Limb (tissue), 2 donors: Measurements from ENCODE around the gene NADSYN1.

Source experiments
- DNase-seq, 2 donors: peaks; one replicate each; pipeline ENCODE4 v3.0.0-alpha.2; 2016; ENCODE audit errors: extremely low spot score in 2 of 2

Gene NADSYN1

GRCh38 chr11:71473793-71474080 is 20.7 kb downstream of the NADSYN1 start:
- DNase-seq, result no peak

DNA sequence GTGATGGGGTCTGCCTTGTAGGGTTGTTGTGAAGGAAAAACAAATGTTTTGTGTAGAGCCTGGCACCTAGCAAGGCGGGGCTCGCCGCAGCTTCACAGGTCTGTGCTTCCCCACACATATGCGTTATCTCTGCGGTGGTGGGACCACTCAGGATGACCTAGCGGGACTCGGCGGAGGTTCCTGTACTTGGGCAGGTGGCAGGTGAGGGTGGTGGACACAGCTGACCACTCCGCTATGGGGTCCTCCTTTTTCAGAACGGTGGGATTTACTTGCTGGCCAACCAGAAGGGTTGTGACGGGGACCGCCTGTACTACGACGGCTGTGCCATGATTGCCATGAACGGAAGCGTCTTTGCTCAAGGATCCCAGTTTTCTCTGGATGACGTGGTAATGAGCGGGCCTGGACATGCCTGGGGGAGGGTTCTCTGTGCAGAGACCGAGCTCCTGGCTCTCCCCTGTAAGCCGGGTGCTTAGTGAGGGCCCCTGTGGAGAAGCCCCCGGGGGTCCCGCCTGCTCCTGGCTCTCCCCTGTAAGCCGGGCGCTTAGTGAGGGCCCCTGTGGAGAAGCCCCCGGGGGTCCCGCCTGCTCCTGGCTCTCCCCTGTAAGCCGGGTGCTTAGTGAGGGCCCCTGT is 21.3 kb downstream of the NADSYN1 start:
- no peak for DNase-seq

GRCh38 chr11:71474771-71475483 is 21.9 kb downstream of the NADSYN1 start:
- no peak for DNase-seq

DNA sequence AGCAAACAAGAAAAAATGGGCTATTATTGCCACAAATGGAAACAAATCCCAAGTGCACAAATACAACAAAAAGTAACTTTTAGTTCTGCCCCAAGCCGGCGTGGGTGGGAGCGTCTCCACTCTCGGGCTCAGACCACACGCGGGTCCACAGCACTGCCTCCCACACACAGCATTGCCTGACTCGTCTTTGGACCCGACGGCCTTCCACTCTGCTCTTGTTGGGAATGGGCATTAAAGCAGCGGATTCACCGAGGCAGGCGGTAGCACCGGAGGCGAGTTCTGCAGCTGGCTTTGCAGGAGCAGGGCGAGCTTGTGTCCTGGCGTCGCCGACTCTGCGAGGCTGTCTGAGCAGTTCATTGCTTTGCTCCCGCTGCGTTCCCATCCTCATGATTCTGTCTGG is 23.0 kb downstream of the NADSYN1 start:
- no peak for DNase-seq

GRCh38 chr11:71476926-71477640 is 24.1 kb downstream of the NADSYN1 start:
- no peak for DNase-seq

GRCh38 chr11:71477641-71478527 is 24.9 kb downstream of the NADSYN1 start:
- DNase-seq, result no peak

DNA sequence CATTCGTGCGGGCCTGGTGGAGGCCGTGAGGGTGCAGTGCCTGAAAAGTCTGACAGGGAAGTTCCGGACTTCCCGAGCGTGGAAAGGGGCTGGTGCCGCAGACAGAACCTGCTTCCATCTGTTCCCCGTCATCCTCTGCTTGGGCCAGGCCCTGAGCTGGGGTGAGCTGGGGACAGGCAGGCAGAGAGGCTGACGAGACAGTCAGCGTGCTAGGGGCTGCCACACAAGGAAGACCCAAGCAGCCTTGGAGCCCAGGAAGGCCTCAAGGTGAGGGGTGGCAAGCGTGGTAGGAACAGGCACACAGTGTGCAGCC is 25.5 kb downstream of the NADSYN1 start:
- no peak for DNase-seq

- DNase-seq, result no peak
These were observed 28.3 kb downstream of the NADSYN1 start for GRCh38 chr11:71481101-71481960.

- DNase-seq, result no peak
These were observed 29.2 kb downstream of the NADSYN1 start for GRCh38 chr11:71482216-71482615.

GRCh38 chr11:71482746-71483364 is 29.9 kb downstream of the NADSYN1 start:
- no peak for DNase-seq

GRCh38 chr11:71483692-71484091 is 30.7 kb downstream of the NADSYN1 start:
- no peak for DNase-seq

GRCh38 chr11:71484248-71485062 is 31.5 kb downstream of the NADSYN1 start:
- DNase-seq, result no peak

GRCh38 chr11:71485063-71485399 is 32.0 kb downstream of the NADSYN1 start:
- no peak for DNase-seq

DNA sequence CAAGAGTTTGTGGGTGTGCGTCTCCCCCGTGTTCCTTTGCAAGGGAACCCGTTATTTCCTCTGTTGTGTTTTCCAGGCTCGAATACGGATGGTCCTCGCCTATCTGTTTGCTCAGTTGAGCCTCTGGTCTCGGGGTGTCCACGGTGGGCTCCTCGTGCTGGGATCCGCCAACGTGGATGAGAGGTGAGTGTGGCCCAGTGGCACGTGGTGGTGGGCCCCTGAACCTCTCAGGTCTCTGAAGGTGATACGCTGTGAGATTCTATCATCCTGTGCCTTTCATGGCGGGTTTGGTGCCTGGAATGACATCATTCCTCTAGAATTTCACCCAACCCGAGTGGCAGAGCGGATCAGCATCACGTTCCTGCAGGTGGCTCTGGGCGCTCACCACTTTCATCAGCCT is 32.5 kb downstream of the NADSYN1 start:
- no peak for DNase-seq

DNA sequence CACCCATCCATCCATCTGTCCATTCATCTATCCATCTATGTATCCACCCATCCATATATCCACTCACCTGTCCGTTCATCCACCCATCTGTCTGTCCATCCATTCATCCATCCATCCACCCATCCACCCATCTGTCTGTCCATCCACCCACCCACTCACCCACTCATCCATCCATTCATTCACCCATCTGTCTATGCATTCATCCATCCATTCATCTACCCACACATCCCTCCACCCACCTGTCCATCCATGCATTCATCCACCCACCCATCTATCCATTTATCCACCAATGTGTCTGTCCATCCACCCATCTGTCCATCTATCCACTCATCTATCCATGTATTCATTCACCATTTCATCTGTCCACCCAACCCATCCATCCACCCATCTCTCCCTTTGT is 33.3 kb downstream of the NADSYN1 start:
- DNase-seq, result no peak

DNA sequence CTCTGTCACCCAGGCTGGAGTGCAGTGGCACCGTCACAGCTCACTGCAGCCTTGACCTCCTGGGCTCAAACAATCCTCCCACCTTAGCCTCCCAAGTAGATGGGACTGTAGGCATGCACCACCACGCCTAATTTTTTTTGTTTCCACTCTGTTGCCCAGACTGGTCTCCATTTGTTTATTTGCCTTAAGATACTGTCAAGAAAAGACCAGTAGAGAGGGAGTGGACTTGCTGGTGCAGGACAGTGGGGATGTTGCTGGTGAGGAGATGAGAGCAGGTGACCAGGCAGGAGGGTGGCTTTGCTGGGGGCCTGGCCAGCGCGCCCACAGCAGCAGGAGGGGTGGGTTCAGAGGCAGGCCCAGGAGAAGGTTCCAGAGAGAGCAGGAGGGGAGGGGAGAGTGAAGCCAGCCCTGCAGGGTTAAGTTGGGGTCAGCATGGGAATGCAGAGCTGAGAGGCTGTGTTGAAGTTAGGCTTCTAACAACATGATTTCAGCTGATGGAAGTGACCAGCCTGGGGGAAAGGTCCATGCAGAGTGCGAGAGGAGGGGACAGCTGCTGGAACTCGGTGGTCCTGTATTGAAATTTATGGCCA is 35.8 kb downstream of the NADSYN1 start:
- DNase-seq, result no peak

DNA sequence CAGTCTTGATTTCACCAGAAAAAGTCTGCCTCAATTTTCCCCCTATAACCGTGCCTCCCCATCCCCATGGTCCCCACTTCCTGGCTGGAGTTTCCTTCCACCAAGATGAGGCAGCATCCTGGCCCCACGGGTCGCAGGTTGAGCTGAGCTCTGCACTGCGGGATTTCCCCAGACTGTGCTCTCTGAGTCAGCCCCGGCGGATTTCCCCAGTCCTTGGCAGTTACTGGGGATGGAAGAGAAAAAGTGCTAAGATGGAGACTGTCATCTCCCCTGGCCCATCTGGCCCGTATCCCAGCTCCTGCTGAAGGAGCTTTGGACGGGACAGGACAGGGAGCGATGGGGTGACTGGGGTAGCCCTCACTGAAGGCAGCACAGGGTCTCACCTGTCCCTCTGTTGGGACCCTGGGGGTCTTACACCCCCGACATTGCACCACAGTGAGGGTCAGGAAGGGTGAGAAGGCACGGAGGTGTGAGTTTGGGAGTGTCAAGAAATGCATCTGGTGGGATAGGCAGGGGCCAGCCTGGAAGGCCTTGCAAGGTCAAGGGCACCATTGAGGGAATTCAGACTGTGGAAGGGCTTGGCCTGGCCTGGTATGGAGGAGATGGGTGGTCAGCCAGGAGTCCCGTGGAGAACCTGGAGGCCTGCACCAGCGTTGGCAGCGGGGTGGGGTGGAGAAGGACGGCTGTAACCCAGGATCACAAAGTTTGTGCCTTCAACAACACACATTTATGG is 36.5 kb downstream of the NADSYN1 start:
- DNase-seq, result no peak

DNA sequence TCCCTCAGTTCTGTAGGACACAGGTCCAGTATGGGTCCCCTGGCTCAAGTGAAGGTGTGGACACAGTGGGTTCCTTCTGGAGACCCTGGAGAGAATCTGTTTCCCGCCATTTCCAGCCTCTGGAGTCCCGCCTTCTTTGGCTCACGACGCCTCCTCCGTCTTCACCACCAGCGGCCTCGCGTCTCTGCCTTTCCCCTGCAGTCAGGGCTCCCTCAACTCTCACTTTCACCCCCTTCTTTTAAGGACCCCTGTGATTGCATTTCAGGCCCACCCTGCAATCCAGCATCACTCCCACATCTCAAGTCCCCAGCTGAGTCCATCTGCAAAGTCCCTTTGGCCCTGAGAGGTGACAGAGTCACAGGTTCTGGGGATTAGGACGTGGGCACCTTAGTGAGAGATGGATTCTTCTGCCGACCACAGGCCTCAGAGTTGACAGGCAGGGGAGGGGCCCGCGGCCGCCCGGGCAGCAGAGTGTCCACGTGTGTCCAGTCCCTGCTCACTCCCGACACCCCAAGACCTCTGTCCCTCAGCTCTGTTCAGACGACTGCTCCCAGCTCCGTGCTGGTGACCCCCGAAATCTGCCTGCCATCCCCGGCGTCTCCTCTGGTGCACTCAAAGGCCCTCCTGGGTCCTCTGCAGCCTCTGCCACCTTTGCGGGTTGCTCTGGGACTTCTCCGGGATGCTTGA is 37.2 kb downstream of the NADSYN1 start:
- DNase-seq, result no peak
